BE2C (cell line): Measurements from ENCODE around the gene SHOC2.

Source experiments
- DNase-seq: peaks from one replicate; pipeline ENCODE4 v3.0.0-alpha.2; 2020
- H3K27me3 ChIP-seq: fragments of 250-450 bp; sonication (Bioruptor Pico); 2 replicates; pipeline ENCODE4 v1.5.1; 2020; ENCODE audit warnings: mild to moderate bottlenecking
- H3K36me3 ChIP-seq: fragments of 250-450 bp; sonication (Bioruptor Pico); 2 replicates; pipeline ENCODE4 v1.5.1; 2020; ENCODE audit warnings: mild to moderate bottlenecking
- H3K4me1 ChIP-seq: fragments of 250-450 bp; sonication (Bioruptor Pico); 2 replicates; pipeline ENCODE4 v1.5.1; 2020
- H3K4me3 ChIP-seq: 2 replicates; pipeline ENCODE4 v1.5.1; 2011; ENCODE audit warnings: low read depth, low read length
- H3K9me3 ChIP-seq: fragments of 250-450 bp; sonication (Bioruptor Pico); 2 replicates; pipeline ENCODE4 v1.5.1; 2020
- CTCF ChIP-seq: IDR thresholded peaks from 2 replicates; pipeline ENCODE4 v1.5.1; 2012; ENCODE audit warnings: mild to moderate bottlenecking, low read depth, low read length

The SHOC2 gene

GRCh38 chr10:110931769-110932381, 12.5 kb downstream of the SHOC2 start:
- no peak for DNase-seq
- Histone ChIP-seq H3K9me3 (no peaks in the 10 kb centered on the region), H3K27me3 (no peaks in the 10 kb centered on the region), H3K4me1 (no peaks in the 10 kb centered on the region), H3K4me3 (no peak overlapping the region), H3K36me3 (no peaks in the 10 kb centered on the region)
- TF ChIP-seq CTCF: no peak

GRCh38 chr10:110932505-110933180, 13.2 kb downstream of the SHOC2 start:
- Histone ChIP-seq H3K4me1 (no peaks in the 10 kb centered on the region), H3K4me3 (no peak overlapping the region), H3K27me3 (no peaks in the 10 kb centered on the region), H3K9me3 (no peaks in the 10 kb centered on the region), H3K36me3 (no peaks in the 10 kb centered on the region)
- TF ChIP-seq CTCF: no peak
- no peak for DNase-seq

GRCh38 chr10:110936757-110937156, 17.4 kb downstream of the SHOC2 start:
- no peaks in the 10 kb centered on the region for H3K9me3 ChIP-seq
- no peak for DNase-seq
- no peaks in the 10 kb centered on the region for H3K36me3 ChIP-seq
- H3K4me3 ChIP-seq: no peak overlapping the region
- no peak for TF ChIP-seq CTCF
- H3K27me3 ChIP-seq: no peaks in the 10 kb centered on the region
- no peaks in the 10 kb centered on the region for H3K4me1 ChIP-seq

- H3K9me3 ChIP-seq: no peaks in the 10 kb centered on the region
- H3K36me3 ChIP-seq: no peaks in the 10 kb centered on the region
- no peaks in the 10 kb centered on the region for H3K27me3 ChIP-seq
- no peak for TF ChIP-seq CTCF
- no peaks in the 10 kb centered on the region for H3K4me1 ChIP-seq
- no peak for DNase-seq
- no peak overlapping the region for H3K4me3 ChIP-seq
These were observed 20.0 kb downstream of the SHOC2 start for GRCh38 chr10:110939419-110939818.

- Histone ChIP-seq H3K4me1 (no peaks in the 10 kb centered on the region), H3K4me3 (no peak overlapping the region), H3K27me3 (no peaks in the 10 kb centered on the region), H3K9me3 (no peaks in the 10 kb centered on the region), H3K36me3 (no peaks in the 10 kb centered on the region)
- TF ChIP-seq CTCF: no peak
- DNase-seq: no peak
These were observed 25.5 kb downstream of the SHOC2 start for GRCh38 chr10:110944792-110945396.

GRCh38 chr10:110946496-110946895, 27.1 kb downstream of the SHOC2 start:
- Histone ChIP-seq H3K36me3 (no peaks in the 10 kb centered on the region), H3K4me1 (no peaks in the 10 kb centered on the region), H3K27me3 (no peaks in the 10 kb centered on the region), H3K9me3 (no peaks in the 10 kb centered on the region), H3K4me3 (no peak overlapping the region)
- no peak for TF ChIP-seq CTCF
- DNase-seq: no peak
